Smooth muscle cell (in vitro differentiated cells): ENCODE data around the gene SLC37A4. TPM values are rescaled to one million over a fixed set of nuclear protein-coding genes. Genes with fewer than 3 reads are reported as not detected.
A peak's percentile ranks its signal among the peaks of the same experiment; 100 is the strongest.

Source experiments
- DNase-seq: peaks from one replicate; lab custom pipeline; 2025; ENCODE audit not compliant: unreplicated experiment; lab: John Stamatoyannopoulos, UW
- H2AFZ ChIP-seq: fragments of 200-600 bp; sonication (generic); 2 replicates; pipeline ENCODE4 v1.6.0; 2016; ENCODE audit warnings: antibody characterized with exemption, low read depth, mild to moderate bottlenecking
- H3F3A ChIP-seq: fragments of 200-600 bp; sonication (generic); 2 replicates; pipeline ENCODE4 v1.6.0; 2017; ENCODE audit warnings: antibody characterized with exemption, low read depth
- H3K27ac ChIP-seq: fragments of 200-600 bp; sonication (generic); 2 replicates; pipeline ENCODE4 v1.5.1; 2016; ENCODE audit warnings: low read depth, mild to moderate bottlenecking
- H3K27me3 ChIP-seq: fragments of 200-600 bp; sonication (generic); 2 replicates; pipeline ENCODE4 v1.6.1; 2016; ENCODE audit warnings: low read depth, mild to moderate bottlenecking
- H3K36me3 ChIP-seq: fragments of 200-600 bp; sonication (generic); 2 replicates; pipeline ENCODE4 v1.5.1; 2016; ENCODE audit warnings: low read depth
- H3K4me1 ChIP-seq: fragments of 200-600 bp; sonication (generic); 2 replicates; pipeline ENCODE4 v1.5.1; 2016; ENCODE audit warnings: low read depth
- H3K4me2 ChIP-seq: fragments of 200-600 bp; sonication (generic); 2 replicates; pipeline ENCODE4 v1.6.0; 2016; ENCODE audit warnings: mild to moderate bottlenecking
- H3K4me3 ChIP-seq: fragments of 200-600 bp; sonication (generic); 2 replicates; pipeline ENCODE4 v1.5.1; 2016; ENCODE audit warnings: mild to moderate bottlenecking
- H3K79me2 ChIP-seq: fragments of 200-600 bp; sonication (generic); 2 replicates; pipeline ENCODE4 v1.6.0; 2016; ENCODE audit warnings: low read depth, mild to moderate bottlenecking
- H3K9ac ChIP-seq: fragments of 200-600 bp; sonication (generic); 2 replicates; pipeline ENCODE4 v1.6.0; 2016; ENCODE audit warnings: low read depth
- H3K9me3 ChIP-seq: fragments of 200-600 bp; sonication (generic); replicated peaks from 2 replicates; pipeline ENCODE4 v1.5.1; 2016; ENCODE audit warnings: low read depth
- H4K20me1 ChIP-seq: fragments of 200-600 bp; sonication (generic); 2 replicates; pipeline ENCODE4 v1.6.0; 2016; ENCODE audit warnings: low read depth
- CTCF ChIP-seq: fragments of 200-600 bp; sonication (generic); IDR thresholded peaks from 2 replicates; pipeline ENCODE4 v1.5.1; 2017; ENCODE audit warnings: borderline replicate concordance, mild to moderate bottlenecking, antibody characterized with exemption; ENCODE audit not compliant: insufficient read depth, poor library complexity, severe bottlenecking
- WGBS: methylation state at CpG from one replicate; pipeline ENCODE4 v1.1.7; 2016; ENCODE audit warnings: low lambda C conversion rate; 5-methylcytosine and 5-hydroxymethylcytosine counted together
- polyA plus RNA-seq: library from polyadenylated mRNA; unstranded; fragments of >200 nt; fragmentation: Nextera tagmentation; extraction: Ambion mirVana; gene quantifications from 2 replicates; pipeline ENCODE4 v1.2.1, GENCODE V29; 2016
- total RNA-seq: library from RNA; depleted of rRNA; stranded (reverse); fragments of >200 nt; gene quantifications from 2 replicates; pipeline ENCODE4 v1.2.3, GENCODE V29; 2014

The SLC37A4 gene
- total and polyA plus RNA-seq, 2 experiments from 2014 or later: 22.3 to 22.8 TPM

- TF ChIP-seq CTCF: no peak
- Histone ChIP-seq H3K27me3 (no peaks in the 10 kb centered on the region), H2AFZ (peak within 1 kb of the TSS; percentile 100), H3K27ac (peak within 1 kb of the TSS; percentile 68), H3K9ac (peak within 1 kb of the TSS; percentile 88), H3K4me3 (peak within 1 kb of the TSS; percentile 72), H3K4me2 (peak within 1 kb of the TSS; percentile 85), H3K36me3 (no peaks in the 10 kb centered on the region), H4K20me1 (no peaks in the 10 kb centered on the region), H3K4me1 (no peaks in the 10 kb centered on the region), H3F3A (no peaks in the 10 kb centered on the region), H3K9me3 (no peaks in the 10 kb centered on the region), H3K79me2 (peaks cover 18% of the 10 kb centered on the region)
- DNase-seq: peak; percentile 87
- 1% methylated on average over 49 of the region's 49 CpGs for WGBS
Observed at GRCh38 chr11:119067371-119068222, 36.9 kb upstream of the SLC37A4 start, which contains the start of gene VPS11. Gene VPS11 (plus strand): TSS chr11:119067818. CDS start chr11:119067824, 6 bp downstream.

- no peak overlapping the region for H2AFZ ChIP-seq
- no peak for DNase-seq
- H3K4me2 ChIP-seq: no peak overlapping the region
- H3K79me2 ChIP-seq: peaks cover 21% of the 10 kb centered on the region
- 52% methylated on average over 4 of the region's 4 CpGs for WGBS
- H3K4me1 ChIP-seq: no peaks in the 10 kb centered on the region
- H3K27me3 ChIP-seq: no peaks in the 10 kb centered on the region
- no peak overlapping the region for H3K4me3 ChIP-seq
- H3K36me3 ChIP-seq: no peaks in the 10 kb centered on the region
- H4K20me1 ChIP-seq: no peaks in the 10 kb centered on the region
- H3K9ac ChIP-seq: no peak overlapping the region
- no peak overlapping the region for H3K27ac ChIP-seq
- H3K9me3 ChIP-seq: no peaks in the 10 kb centered on the region
- peak; percentile 38 for TF ChIP-seq CTCF
- no peaks in the 10 kb centered on the region for H3F3A ChIP-seq
Observed at GRCh38 chr11:119065369-119065768, 34.7 kb upstream of the SLC37A4 start.

GRCh38 chr11:119062779-119063178 lies 32.1 kb upstream of the SLC37A4 start:
- WGBS: 82% methylated on average over 5 of the region's 5 CpGs

More at GRCh38 chr11:119062779-119063178, 32.1 kb upstream of the SLC37A4 start:
- Histone ChIP-seq H3F3A (no peaks in the 10 kb centered on the region), H3K79me2 (peaks cover 13% of the 10 kb centered on the region), H3K27me3 (no peaks in the 10 kb centered on the region), H3K27ac (no peak overlapping the region), H3K4me1 (peaks cover 6% of the 10 kb centered on the region), H3K9ac (no peak overlapping the region), H3K36me3 (no peaks in the 10 kb centered on the region), H3K4me3 (no peak overlapping the region), H4K20me1 (no peaks in the 10 kb centered on the region), H3K4me2 (no peak overlapping the region), H3K9me3 (no peaks in the 10 kb centered on the region), H2AFZ (no peak overlapping the region)
- no peak for TF ChIP-seq CTCF
- no peak for DNase-seq
